GM12892 (cell line): ENCODE results near the gene F2RL2.

Experiments used
- POLR2A ChIP-seq: IDR thresholded peaks from 2 replicates; pipeline ENCODE4 v1.6.1; 2011; ENCODE audit warnings: low read depth, low read length, control low read depth
- POLR2AphosphoS5 ChIP-seq: IDR thresholded peaks from 2 replicates; pipeline ENCODE4 v1.6.1; 2011; ENCODE audit warnings: low read depth, low read length, control low read depth

- TF ChIP-seq POLR2A (no peak), POLR2AphosphoS5 (no peak)
Observed at GRCh38 chr5:76571559-76571958, 51.6 kb downstream of the F2RL2 start.
